ENCODE results near the gene ESCO1. TPM values are rescaled to one million over a fixed set of nuclear protein-coding genes. Genes with fewer than 3 reads are reported as not detected.
A peak's percentile ranks its signal among the peaks of the same experiment; 100 is the strongest.

Gene ESCO1
- total RNA-seq, 1 donor from 2014 or later: 22.8 TPM

- Mint-ChIP-seq H3K4me1 (ENCODE audit: low read depth) (peaks cover 3% of the 10 kb centered on the region), H3K27ac (no peak overlapping the region), H3K36me3 (ENCODE audit: insufficient read depth) (no peaks in the 10 kb centered on the region), H3K9me3 (ENCODE audit: low read depth) (no peaks in the 10 kb centered on the region), H3K27me3 (no peaks in the 10 kb centered on the region), H3K4me3 (ENCODE audit: low read depth) (no peak overlapping the region)
- no peak for DNase-seq (ENCODE audit: low spot score, unreplicated experiment)
- no peak for TF ChIP-seq CTCF (IDR thresholded peaks at IDR 0.05; ENCODE audit: unreplicated experiment)
Measured at GRCh38 chr18:21604671-21605070, 4.2 kb upstream of the ESCO1 start.

GRCh38 chr18:21602299-21602587, 1.7 kb upstream of the ESCO1 start:
- no peak overlapping the region for H3K27ac Mint-ChIP-seq
- H3K36me3 Mint-ChIP-seq (ENCODE audit: insufficient read depth): peaks cover 1% of the 10 kb centered on the region
- DNase-seq (ENCODE audit: low spot score, unreplicated experiment): no peak
- TF ChIP-seq CTCF (IDR thresholded peaks at IDR 0.05; ENCODE audit: unreplicated experiment): no peak
- peaks cover 10% of the 10 kb centered on the region for H3K4me1 Mint-ChIP-seq (ENCODE audit: low read depth)
- H3K27me3 Mint-ChIP-seq: no peaks in the 10 kb centered on the region
- H3K4me3 Mint-ChIP-seq (ENCODE audit: low read depth): no peak overlapping the region
- H3K9me3 Mint-ChIP-seq (ENCODE audit: low read depth): no peaks in the 10 kb centered on the region

- Mint-ChIP-seq H3K27me3 (no peaks in the 10 kb centered on the region), H3K27ac (peak overlapping the region; percentile 100), H3K4me1 (ENCODE audit: low read depth) (peaks cover 10% of the 10 kb centered on the region), H3K4me3 (ENCODE audit: low read depth) (peak overlapping the region; percentile 96), H3K36me3 (ENCODE audit: insufficient read depth) (peaks cover 3% of the 10 kb centered on the region), H3K9me3 (ENCODE audit: low read depth) (no peaks in the 10 kb centered on the region)
- TF ChIP-seq CTCF (IDR thresholded peaks at IDR 0.05; ENCODE audit: unreplicated experiment): peak; percentile 48
- peak; percentile 63 for DNase-seq (ENCODE audit: low spot score, unreplicated experiment)
Measured at GRCh38 chr18:21599585-21600525, 649 bp downstream of the ESCO1 start.

GRCh38 chr18:21598726-21599584, 1.5 kb downstream of the ESCO1 start:
- Mint-ChIP-seq H3K36me3 (ENCODE audit: insufficient read depth) (peaks cover 9% of the 10 kb centered on the region), H3K9me3 (ENCODE audit: low read depth) (peaks cover 4% of the 10 kb centered on the region), H3K27ac (peak overlapping the region; percentile 100), H3K27me3 (no peaks in the 10 kb centered on the region), H3K4me1 (ENCODE audit: low read depth) (peaks cover 10% of the 10 kb centered on the region), H3K4me3 (ENCODE audit: low read depth) (peak overlapping the region; percentile 96)
- TF ChIP-seq CTCF (IDR thresholded peaks at IDR 0.05; ENCODE audit: unreplicated experiment): no peak
- no peak for DNase-seq (ENCODE audit: low spot score, unreplicated experiment)

- Mint-ChIP-seq H3K27me3 (no peaks in the 10 kb centered on the region), H3K36me3 (ENCODE audit: insufficient read depth) (peaks cover 14% of the 10 kb centered on the region), H3K4me3 (ENCODE audit: low read depth) (no peak overlapping the region), H3K9me3 (ENCODE audit: low read depth) (peaks cover 6% of the 10 kb centered on the region), H3K4me1 (ENCODE audit: low read depth) (peaks cover 10% of the 10 kb centered on the region), H3K27ac (no peak overlapping the region)
- TF ChIP-seq CTCF (IDR thresholded peaks at IDR 0.05; ENCODE audit: unreplicated experiment): no peak
- no peak for DNase-seq (ENCODE audit: low spot score, unreplicated experiment)
Measured at GRCh38 chr18:21597620-21598019, 2.9 kb downstream of the ESCO1 start.

Measured in progenitor cell of endocrine pancreas (in vitro differentiated cells).